ENCODE data around the gene FBXO42.

DNA sequence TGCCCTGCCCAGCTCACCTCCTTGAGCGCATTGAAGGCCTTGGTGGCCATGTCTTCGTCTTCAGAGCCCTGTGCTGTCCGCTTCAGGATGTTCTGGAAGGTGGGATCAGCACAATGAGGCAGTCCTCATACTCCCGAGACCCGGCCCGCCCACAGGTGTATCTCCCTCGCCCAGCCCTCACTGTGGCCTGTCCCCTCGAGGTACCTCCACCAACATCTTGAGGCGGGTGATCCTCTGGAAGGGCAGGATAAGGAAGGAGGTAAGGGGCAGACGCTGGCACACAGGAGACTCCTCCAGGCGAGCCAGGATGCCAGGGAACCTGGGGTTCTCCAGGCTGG, 147.0 kb downstream of the FBXO42 start:
- TF ChIP-seq POLR2A (IDR thresholded peaks at IDR 0.05; ENCODE audit: low read depth, low read length) (no peak), MYC (IDR thresholded peaks at IDR 0.05; ENCODE audit: low read depth, low read length) (no peak), EZH2 (IDR thresholded peaks at IDR 0.05; ENCODE audit: borderline replicate concordance, low read depth, low read length, severe bottlenecking) (no peak), CTCF (IDR thresholded peaks at IDR 0.05; ENCODE audit: extremely low read depth in 1 of 2, insufficient read depth in 1 of 2, low read depth in 1 of 2, low read length in 2 of 2) (no peak), GATA2 (IDR thresholded peaks at IDR 0.05; ENCODE audit: insufficient read depth, insufficient read length, low read depth, low read length) (no peak), POLR2AphosphoS5 (IDR thresholded peaks at IDR 0.05; ENCODE audit: insufficient read depth, low read depth, low read length) (no peak), JUN (IDR thresholded peaks at IDR 0.05; ENCODE audit: borderline replicate concordance, insufficient read depth, insufficient read length, low read depth) (no peak)

All from endothelial cell of umbilical vein (primary cell).